Calu3 (cell line): ENCODE measurements around the gene GPS1. TPM values are rescaled to one million over a fixed set of nuclear protein-coding genes. Genes with fewer than 3 reads are reported as not detected.
A peak's percentile ranks its signal among the peaks of the same experiment; 100 is the strongest.

Experiments
- BruUV-seq: library from RNA; stranded (reverse); fragments of 400-500 nt; replicated peaks from 2 replicates; lab custom pipeline; 2021; lab: Mats Ljungman, UMichigan
- CTCF ChIA-PET: fragments of 300-600 bp; sonication (Branson Sonifier 250); formaldehyde crosslinking; loops from one replicate; lab custom pipeline; 2022; ENCODE audit warnings: antibody characterized with exemption; lab: Charles Lee
- DNase-seq: peaks from one replicate; pipeline ENCODE4 v3.0.0; 2022
- H3K27ac Mint-ChIP-seq: one replicate; pipeline ENCODE4 v1.8.0; 2022; ENCODE audit warnings: mixed read lengths; ENCODE audit not compliant: unreplicated experiment
- H3K27me3 Mint-ChIP-seq: one replicate; pipeline ENCODE4 v1.8.0; 2022; ENCODE audit warnings: mixed read lengths; ENCODE audit not compliant: unreplicated experiment
- H3K36me3 Mint-ChIP-seq: one replicate; pipeline ENCODE4 v1.8.0; 2022; ENCODE audit warnings: mild to moderate bottlenecking, moderate library complexity, mixed read lengths; ENCODE audit not compliant: insufficient read depth, unreplicated experiment
- H3K4me1 Mint-ChIP-seq: one replicate; pipeline ENCODE4 v1.8.0; 2022; ENCODE audit warnings: mild to moderate bottlenecking, low read depth, mixed read lengths; ENCODE audit not compliant: unreplicated experiment
- H3K4me3 Mint-ChIP-seq: one replicate; pipeline ENCODE4 v1.8.0; 2022; ENCODE audit warnings: mild to moderate bottlenecking, low read depth, moderate library complexity, mixed read lengths; ENCODE audit not compliant: unreplicated experiment
- H3K9me3 Mint-ChIP-seq: one replicate; pipeline ENCODE4 v1.8.0; 2022; ENCODE audit warnings: low read depth, mixed read lengths; ENCODE audit not compliant: unreplicated experiment
- intact Hi-C: fragments of 100-400 bp; cut with micrococcal nuclease; formaldehyde crosslinking; loops from one replicate; pipeline ENCODE4 v1.10.0; 2022; ENCODE audit not compliant: unreplicated experiment
- total RNA-seq: library from RNA; stranded (reverse); gene quantifications from 2 replicates; pipeline ENCODE4 v1.2.3, GENCODE V29; 2022
- TF ChIP-seq, protein P1 (sequence below): fragments of 200-600 bp; IDR thresholded peaks from one replicate; pipeline ENCODE4 v1.8.0; 2022; ENCODE audit warnings: antibody characterized with exemption; ENCODE audit not compliant: unreplicated experiment

GPS1 gene
- total RNA-seq, 1 experiment from 2014 or later, result 114 TPM

DNA sequence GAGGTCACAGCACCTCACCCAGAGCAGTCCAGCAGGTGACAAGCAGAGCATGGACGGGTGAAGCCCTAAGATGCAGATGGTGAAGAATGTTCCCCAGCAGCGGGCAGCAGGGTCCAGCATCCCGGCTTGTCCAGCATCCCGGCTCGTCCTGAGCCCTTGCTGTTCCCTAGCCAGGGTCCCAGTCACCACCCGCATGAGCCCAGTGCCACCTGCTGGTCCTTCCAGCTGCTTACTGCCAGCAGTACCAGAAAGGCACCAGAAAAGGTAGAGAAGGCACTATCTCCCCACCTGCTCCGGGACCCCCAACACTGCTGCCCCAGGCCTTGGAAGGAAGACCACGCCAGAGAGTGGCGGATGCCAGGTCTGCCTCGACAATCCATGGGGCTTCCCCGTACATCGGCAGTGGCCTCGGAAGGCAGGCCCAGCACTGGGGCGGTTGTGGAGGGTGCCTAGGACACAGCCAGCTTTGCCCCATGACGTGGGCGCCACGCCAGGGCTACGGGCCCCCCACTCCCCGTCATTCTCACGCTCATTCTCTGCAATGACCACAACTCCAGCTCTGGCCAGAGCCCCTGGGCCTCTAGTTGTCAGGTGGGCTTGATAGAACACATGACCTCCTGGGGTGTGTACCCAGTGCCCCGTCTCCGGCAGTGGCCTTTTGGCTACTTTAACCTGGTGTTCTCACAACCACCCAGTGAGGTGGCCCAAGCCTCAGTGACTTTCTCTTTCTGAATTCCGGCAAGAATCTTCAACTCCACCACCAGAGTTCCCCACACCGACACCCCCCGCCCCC, 30.4 kb upstream of the GPS1 start:
- Mint-ChIP-seq H3K27ac (peak overlapping the region; percentile 30), H3K9me3 (no peaks in the 10 kb centered on the region), H3K4me1 (peaks cover 8% of the 10 kb centered on the region), H3K36me3 (peaks cover 63% of the 10 kb centered on the region), H3K27me3 (no peaks in the 10 kb centered on the region), H3K4me3 (peak overlapping the region; percentile 81)
- TSS peak; percentile 45 for BruUV-seq
- intact Hi-C loops, result loop anchor here (2.0 to 5.0 kb wide), 2 partner anchors 61 to 131 kb away; partner anchors contain the start of gene NOTUM
- DNase-seq, result peak; percentile 84
- TF ChIP-seq, protein P1, sequence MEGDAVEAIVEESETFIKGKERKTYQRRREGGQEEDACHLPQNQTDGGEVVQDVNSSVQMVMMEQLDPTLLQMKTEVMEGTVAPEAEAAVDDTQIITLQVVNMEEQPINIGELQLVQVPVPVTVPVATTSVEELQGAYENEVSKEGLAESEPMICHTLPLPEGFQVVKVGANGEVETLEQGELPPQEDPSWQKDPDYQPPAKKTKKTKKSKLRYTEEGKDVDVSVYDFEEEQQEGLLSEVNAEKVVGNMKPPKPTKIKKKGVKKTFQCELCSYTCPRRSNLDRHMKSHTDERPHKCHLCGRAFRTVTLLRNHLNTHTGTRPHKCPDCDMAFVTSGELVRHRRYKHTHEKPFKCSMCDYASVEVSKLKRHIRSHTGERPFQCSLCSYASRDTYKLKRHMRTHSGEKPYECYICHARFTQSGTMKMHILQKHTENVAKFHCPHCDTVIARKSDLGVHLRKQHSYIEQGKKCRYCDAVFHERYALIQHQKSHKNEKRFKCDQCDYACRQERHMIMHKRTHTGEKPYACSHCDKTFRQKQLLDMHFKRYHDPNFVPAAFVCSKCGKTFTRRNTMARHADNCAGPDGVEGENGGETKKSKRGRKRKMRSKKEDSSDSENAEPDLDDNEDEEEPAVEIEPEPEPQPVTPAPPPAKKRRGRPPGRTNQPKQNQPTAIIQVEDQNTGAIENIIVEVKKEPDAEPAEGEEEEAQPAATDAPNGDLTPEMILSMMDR, result peak; percentile 81
- CTCF ChIA-PET, result interaction anchor here (1.3 to 4.6 kb wide), 3 partner anchors 16 to 61 kb away, joined by 3 to 45 read pairs (median 24); partner anchors contain the start of genes DCXR and NOTUM

DNA sequence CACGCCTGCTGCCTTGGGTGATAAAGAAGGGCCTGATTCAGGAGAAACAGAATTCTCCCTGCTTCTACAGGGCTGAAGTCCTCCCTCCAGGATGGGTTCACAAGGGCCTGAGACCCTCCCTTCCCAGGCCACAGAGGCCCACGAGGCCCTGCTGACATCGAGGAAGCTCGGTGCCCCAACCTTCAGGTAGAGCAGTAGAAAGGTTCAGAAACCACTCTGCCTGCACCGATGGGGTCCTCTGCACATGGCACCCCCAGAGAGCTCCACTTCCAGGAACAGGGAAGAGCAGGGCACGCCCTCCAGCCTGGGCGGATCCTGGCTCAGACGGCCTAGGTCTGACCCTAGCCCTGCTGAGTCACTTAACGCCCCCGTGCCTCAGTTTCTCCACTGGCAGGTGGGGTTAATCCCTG, 29.8 kb upstream of the GPS1 start:
- CTCF ChIA-PET, result interaction anchor here (1.3 to 4.6 kb wide), 4 partner anchors 16 to 67 kb away, joined by 3 to 45 read pairs (median 14); partner anchors contain the start of genes DCXR and NOTUM
- H3K27ac Mint-ChIP-seq, result peak overlapping the region; percentile 30
- DNase-seq, result no peak

DNA sequence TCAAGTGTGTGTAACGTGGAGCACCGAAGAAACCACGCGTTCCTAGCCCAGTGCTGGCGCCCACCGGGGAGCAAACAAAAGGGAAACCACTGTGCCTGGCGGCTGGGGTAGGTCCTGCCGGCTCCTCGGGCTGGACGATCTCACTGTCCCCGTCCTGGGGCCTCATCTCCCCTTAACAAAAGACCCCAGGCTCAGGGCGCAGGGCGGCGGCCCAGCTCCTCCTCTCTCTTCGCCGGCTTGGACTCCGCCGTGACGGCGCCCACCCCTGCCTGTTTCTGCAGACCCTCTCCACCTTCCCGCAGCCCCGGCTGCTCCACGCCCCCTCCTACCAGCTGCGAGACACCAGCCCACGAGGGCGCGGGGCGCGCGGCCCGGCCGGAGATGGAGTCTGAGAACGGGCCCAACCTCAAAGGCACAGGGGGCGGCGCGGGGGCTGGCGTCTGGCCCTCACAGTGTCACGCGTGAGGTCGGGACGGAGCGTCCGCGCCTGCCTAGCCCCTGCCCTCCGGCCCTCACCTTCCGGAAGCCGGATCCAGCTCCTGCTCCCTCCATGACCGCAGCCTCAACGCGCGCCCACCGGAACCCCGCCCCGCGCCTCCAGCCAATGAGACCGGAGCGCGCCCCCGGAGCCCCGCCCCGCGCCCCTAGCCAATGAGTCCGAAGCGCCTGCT, 29.3 kb upstream of the GPS1 start, which contains the start of gene CENPX:
Gene CENPX (minus strand): TSS at position 569 of the 671 bp plus-strand sequence. CDS start 17 bp downstream, at position 552.
- CTCF ChIA-PET, result interaction anchor here (0.6 to 4.6 kb wide), 14 partner anchors 14 to 232 kb away, joined by 3 to 45 read pairs (median 4); partner anchors contain the start of genes DCXR and NOTUM
- BruUV-seq, result no TSS peak
- intact Hi-C loops, result loop anchor here (2.0 to 5.0 kb wide), 2 partner anchors 68 to 130 kb away; no protein-coding TSS in a partner anchor
- Mint-ChIP-seq H3K27me3 (no peaks in the 10 kb centered on the region), H3K9me3 (no peaks in the 10 kb centered on the region), H3K27ac (peak within 1 kb of the TSS; percentile 76), H3K4me3 (peak within 1 kb of the TSS; percentile 81), H3K4me1 (peaks cover 8% of the 10 kb centered on the region), H3K36me3 (peaks cover 66% of the 10 kb centered on the region)
- TF ChIP-seq, protein P1, result no peak
- DNase-seq, result no peak

More for the DNA sequence above, 29.8 kb upstream of the GPS1 start:
- peaks cover 65% of the 10 kb centered on the region for H3K36me3 Mint-ChIP-seq
- BruUV-seq, result no TSS peak
- peaks cover 8% of the 10 kb centered on the region for H3K4me1 Mint-ChIP-seq
- intact Hi-C loops, result loop anchor here (2.0 to 5.0 kb wide), 3 partner anchors 61 to 130 kb away; partner anchors contain the start of gene NOTUM
- TF ChIP-seq, protein P1, result no peak
- H3K9me3 Mint-ChIP-seq, result no peaks in the 10 kb centered on the region
- no peaks in the 10 kb centered on the region for H3K27me3 Mint-ChIP-seq
- peak overlapping the region; percentile 81 for H3K4me3 Mint-ChIP-seq

DNA sequence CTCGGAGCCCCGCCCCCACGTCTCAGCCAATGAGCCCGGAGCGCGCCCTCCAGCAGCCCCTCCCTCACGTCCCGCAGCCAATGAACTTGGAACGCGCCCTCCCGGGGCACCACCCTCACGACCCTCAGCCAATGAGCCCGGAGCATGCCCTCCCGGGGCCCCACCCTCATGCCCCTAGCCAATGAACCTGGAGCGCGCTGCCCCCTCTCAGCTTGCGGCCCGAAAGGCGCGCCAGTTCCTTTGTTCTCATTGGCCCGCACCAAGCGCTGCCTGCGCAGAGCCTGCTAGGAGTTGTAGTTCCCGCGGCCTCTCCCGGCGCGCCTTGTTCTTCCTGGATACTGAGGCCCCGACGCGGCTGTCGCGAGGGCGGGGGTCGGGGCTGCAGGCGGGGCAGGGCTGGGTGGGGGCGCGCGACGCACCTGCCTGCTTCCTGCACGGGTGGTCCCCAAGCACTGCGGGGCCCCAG, 28.7 kb upstream of the GPS1 start, which contains the start of gene LRRC45:
Gene LRRC45 (plus strand): TSS at position 325 of the 466 bp plus-strand sequence. CDS start 339 bp downstream, outside the sequence.
- Mint-ChIP-seq H3K9me3 (no peaks in the 10 kb centered on the region), H3K4me3 (peak within 1 kb of the TSS; percentile 81), H3K27me3 (no peaks in the 10 kb centered on the region), H3K36me3 (peaks cover 63% of the 10 kb centered on the region), H3K27ac (peak within 1 kb of the TSS; percentile 76), H3K4me1 (peaks cover 8% of the 10 kb centered on the region)
- peak; percentile 100 for DNase-seq
- BruUV-seq, result no TSS peak
- TF ChIP-seq, protein P1, result no peak
- intact Hi-C loops, result loop anchor here (2.0 to 5.0 kb wide), 2 partner anchors 68 to 129 kb away; no protein-coding TSS in a partner anchor
- CTCF ChIA-PET, result interaction anchor here (0.6 to 4.6 kb wide), 13 partner anchors 15 to 232 kb away, joined by 3 to 45 read pairs (median 4); partner anchors contain the start of genes DCXR and NOTUM
